GM19043 (cell line): ENCODE results near the gene BRD9.
"Not testable (repeated sequence)": the region's sequence is repeated elsewhere in the genome, so short reads cannot be mapped to it uniquely, and the experiment has no call there.

Experiments used
- ATAC-seq: cut with Tn5 transposase; IDR thresholded peaks from one replicate; pipeline ENCODE4 v1.9.1; 2021; ENCODE audit warnings: low read depth; ENCODE audit not compliant: unreplicated experiment

BRD9 gene

DNA sequence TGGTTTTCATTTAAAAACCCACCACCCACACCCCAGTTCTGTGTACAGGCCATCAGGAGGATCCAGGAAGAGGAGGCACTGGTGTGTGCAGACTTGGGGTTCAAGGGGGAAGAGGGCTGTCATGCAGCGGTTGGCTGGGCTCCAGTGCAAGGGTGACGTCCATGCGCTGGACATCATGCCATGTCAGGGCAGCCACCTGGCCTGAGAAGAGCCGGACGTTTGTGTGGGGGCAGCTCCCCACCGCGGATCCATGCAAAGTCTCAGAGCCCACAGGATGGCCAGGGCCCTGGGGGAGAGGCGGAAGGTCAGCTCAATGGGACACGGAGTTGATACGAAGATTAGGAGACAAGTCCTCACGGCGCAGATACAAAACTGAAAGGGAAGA lies 11.1 kb downstream of the BRD9 start:
- no peak for ATAC-seq

- no peak for ATAC-seq
These were observed 11.6 kb downstream of the BRD9 start for GRCh38 chr5:880816-881550.

GRCh38 chr5:878677-879076 lies 13.9 kb downstream of the BRD9 start:
- not testable (repeated sequence) for ATAC-seq

GRCh38 chr5:878125-878524 lies 14.5 kb downstream of the BRD9 start:
- no peak for ATAC-seq

- ATAC-seq: no peak
These were observed 15.9 kb downstream of the BRD9 start for GRCh38 chr5:876398-877365.

- ATAC-seq: no peak
These were observed 16.7 kb downstream of the BRD9 start for GRCh38 chr5:875931-876330.

DNA sequence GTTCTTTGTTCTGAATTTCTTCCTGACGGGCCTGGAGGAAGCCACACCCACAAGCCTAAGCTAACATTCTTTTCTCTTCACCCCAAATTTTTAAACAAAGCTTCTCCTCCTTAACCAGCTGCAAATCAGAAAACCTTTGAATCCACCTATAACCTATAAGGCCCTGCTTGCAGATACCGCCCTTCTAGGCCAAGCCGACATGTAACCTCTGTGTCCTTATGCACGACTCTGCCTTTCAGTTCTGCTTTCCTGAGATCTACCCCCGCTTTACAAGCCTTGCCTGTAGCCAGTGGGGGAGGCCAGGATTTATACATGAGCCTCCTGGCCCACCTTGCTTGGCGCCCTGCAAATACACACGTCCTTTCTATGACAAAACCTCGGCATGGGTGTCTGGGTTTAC lies 19.3 kb downstream of the BRD9 start:
- peak; percentile 55 for ATAC-seq

DNA sequence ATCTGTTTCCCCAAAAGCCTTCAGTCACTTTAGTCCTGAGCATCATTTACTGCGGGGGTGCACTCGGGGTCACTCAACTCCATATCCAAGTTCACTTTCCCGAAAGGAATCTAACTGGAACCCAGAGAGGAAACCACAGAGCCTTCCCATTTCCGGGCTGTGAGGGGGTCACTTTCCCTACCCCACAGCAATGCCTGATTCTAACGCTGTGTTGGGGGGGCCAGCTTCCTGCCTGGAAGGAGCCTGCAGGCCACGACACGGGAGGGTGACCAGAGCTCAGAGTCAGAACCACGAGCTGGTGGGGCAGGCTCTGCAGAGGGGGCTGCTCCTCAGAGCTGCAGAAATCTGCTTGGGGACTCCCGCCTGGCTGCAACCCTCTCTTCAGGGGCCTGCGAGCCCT lies 20.3 kb downstream of the BRD9 start:
- ATAC-seq: no peak

GRCh38 chr5:871596-872298 lies 20.9 kb downstream of the BRD9 start:
- no peak for ATAC-seq

DNA sequence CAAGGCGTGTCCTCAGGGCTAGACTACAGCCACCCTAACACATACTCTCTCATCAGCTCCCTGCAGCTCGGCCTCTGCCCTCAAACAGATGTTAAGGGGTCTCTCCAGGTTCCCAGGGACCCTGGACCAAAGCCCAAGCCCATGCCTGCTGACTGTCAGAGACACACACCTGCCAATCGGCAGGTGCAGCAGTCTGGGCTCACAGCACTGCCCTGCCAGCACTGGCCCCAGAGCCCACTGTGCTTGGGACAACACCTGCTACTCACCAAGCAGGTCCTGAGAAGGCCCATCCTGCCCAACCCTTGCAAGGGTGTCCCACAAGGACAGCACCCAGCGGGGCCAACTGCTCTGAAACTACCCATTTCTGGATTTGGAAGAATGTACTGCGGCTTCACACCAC lies 21.6 kb downstream of the BRD9 start:
- ATAC-seq: no peak

- ATAC-seq: no peak
These were observed 24.0 kb downstream of the BRD9 start for GRCh38 chr5:868428-869135.

DNA sequence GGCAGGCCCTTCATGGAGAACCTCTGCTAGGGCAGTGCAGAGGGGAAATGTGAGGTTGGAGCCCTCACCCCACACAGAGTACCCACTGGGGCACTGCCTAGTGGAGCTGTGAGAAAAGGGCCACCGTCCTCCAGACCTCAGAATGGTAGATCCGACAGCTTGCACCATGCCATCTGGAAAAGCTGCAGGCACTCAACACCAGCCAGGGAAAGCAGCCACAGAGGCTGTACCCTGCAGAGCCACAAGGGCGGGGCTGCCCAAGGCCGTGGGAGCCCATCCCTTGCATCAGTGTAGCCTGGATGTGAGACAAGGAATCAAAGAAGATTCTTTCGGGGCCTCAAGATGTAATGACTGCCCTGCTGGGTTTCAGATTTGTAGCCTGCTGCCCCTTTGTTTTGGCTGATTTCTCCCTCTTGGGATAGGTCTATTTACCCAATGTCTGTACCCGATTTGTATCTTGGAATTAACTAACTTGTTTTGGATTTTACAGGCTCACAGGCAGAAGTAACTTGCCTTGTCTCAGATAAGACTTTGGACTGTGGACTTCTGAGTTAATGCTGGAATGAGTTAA lies 25.2 kb downstream of the BRD9 start:
- ATAC-seq: no peak

DNA sequence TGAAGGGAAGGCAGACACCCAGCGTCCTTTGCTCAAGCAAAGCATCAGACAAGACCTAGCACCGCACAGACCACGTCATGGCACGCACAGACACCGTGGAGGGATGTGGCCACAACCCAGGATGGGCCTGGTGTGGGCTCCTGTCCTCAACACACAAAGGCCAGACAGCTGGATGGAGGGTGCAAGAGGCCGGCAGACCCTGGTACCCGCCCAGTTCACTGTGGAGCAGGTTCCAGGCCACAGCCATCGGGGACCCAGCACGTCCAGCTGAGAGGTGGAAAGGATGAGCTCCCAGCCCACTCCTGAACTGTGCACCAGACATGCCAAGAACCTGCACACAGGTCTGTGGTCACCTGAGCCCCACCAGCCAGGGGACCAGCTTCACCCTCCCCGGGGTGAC lies 26.8 kb downstream of the BRD9 start:
- no peak for ATAC-seq

- no peak for ATAC-seq
These were observed 27.5 kb downstream of the BRD9 start for GRCh38 chr5:865168-865521.

GRCh38 chr5:864492-865167 lies 28.0 kb downstream of the BRD9 start:
- ATAC-seq: no peak

DNA sequence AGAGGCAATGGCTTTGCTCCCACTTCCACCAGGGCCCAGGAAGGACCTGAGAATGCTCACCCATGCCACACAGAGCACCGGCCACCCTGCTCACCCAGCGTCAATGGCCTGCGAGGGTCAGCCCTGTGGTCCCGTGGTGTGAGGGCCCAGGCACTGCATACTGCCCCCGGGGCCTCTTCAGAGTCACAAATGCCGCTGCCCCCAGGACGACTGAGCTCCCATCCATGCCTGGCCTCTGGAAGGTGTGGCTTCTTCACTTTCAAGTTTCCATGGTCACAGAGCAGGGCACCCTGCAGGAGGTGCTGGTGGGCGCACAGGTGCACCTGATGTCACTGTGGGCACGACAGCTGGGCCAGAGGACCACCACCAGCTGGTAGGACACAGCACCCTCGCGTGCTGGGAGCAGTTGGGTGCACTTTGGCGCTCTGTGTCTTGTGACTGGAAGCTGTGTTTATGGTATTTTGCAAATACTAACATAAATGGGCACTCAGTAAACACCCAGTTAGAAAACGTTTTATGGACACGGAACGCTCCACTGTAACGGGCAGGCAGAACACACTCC lies 29.3 kb downstream of the BRD9 start:
- ATAC-seq: no peak

- ATAC-seq: no peak
These were observed 30.0 kb downstream of the BRD9 start for GRCh38 chr5:862367-863243.
